Prostate gland (tissue), 2 donors: ENCODE data around the gene SMARCA2. TPM values are rescaled to one million over a fixed set of nuclear protein-coding genes. Genes with fewer than 3 reads are reported as not detected.

Source experiments
- DNase-seq: peaks from one replicate; pipeline ENCODE4 v3.0.0-alpha.2; 2019; ENCODE audit warnings: low spot score
- H3K27ac ChIP-seq, 2 donors: fragments of 200-600 bp; sonication (generic); 2 replicates each; pipeline ENCODE4 v1.5.1; 2017 to 2019
- H3K27me3 ChIP-seq: fragments of 200-600 bp; sonication (generic); replicated peaks from 2 replicates; pipeline ENCODE4 v1.5.1; 2019; ENCODE audit not compliant: insufficient read depth
- H3K36me3 ChIP-seq, 2 donors: fragments of 200-600 bp; sonication (generic); 1 replicate in 1 of 2; 2 replicates in 1 of 2; pipeline versions ENCODE4 v1.5.1 to v1.8.1; 2017 to 2019
- H3K4me1 ChIP-seq: fragments of 200-600 bp; sonication (generic); replicated peaks from 2 replicates; pipeline ENCODE4 v1.5.1; 2019
- H3K4me3 ChIP-seq, 2 donors: fragments of 200-600 bp; sonication (generic); 2 replicates each; pipeline ENCODE4 v1.5.1; 2017 to 2019
- H3K9me3 ChIP-seq: fragments of 200-600 bp; sonication (generic); 2 replicates; pipeline ENCODE4 v1.5.1; 2017
- POLR2A ChIP-seq: fragments of 450-650 bp; IDR thresholded peaks from one replicate; pipeline ENCODE4 v1.6.1; 2016; ENCODE audit warnings: antibody characterized with exemption, mild to moderate bottlenecking
- POLR2AphosphoS5 ChIP-seq: sonication (generic); formaldehyde crosslinking; IDR thresholded peaks from one replicate; pipeline ENCODE4 v1.6.1; 2017; ENCODE audit warnings: antibody characterized with exemption
- WGBS: methylation state at CpG from one replicate; pipeline ENCODE4 v1.1.5; 2018; 5-methylcytosine and 5-hydroxymethylcytosine counted together
- intact Hi-C: fragments of 100-400 bp; cut with DNase I; formaldehyde crosslinking; loops from one replicate; pipeline ENCODE4 v1.14.2; 2022
- total RNA-seq, 2 donors: library from RNA; depleted of rRNA; stranded (reverse); fragments of >200 nt; gene quantifications; one replicate each; pipeline ENCODE4 v1.1.0, GENCODE V29; 2016
- TF ChIP-seq, protein P1 (sequence below), 4 experiments: fragments of 200-600 bp in 2 of 4; fragments of 450-650 bp in 2 of 4; sonication (generic) in 2 of 4; IDR thresholded peaks; 1 replicate in 3 of 4; 2 replicates in 1 of 4; pipeline ENCODE4 v1.5.1; 2016 to 2019; ENCODE audit warnings: antibody characterized with exemption in 4 of 4, mild to moderate bottlenecking in 2 of 4, moderate library complexity in 2 of 4

SMARCA2 gene
- total RNA-seq, 2 donors from 2014 or later, result 125 to 175 TPM

GRCh38 chr9:2217540-2217939 is 202.4 kb downstream of the SMARCA2 start:
- DNase-seq, result no peak
- intact Hi-C loops, result no loop called here
- no peaks in the 10 kb centered on the region for H3K9me3 ChIP-seq
- no peak overlapping the region for H3K4me3 ChIP-seq
- TF ChIP-seq POLR2AphosphoS5 (no peak), POLR2A (no peak)
- TF ChIP-seq, protein P1, sequence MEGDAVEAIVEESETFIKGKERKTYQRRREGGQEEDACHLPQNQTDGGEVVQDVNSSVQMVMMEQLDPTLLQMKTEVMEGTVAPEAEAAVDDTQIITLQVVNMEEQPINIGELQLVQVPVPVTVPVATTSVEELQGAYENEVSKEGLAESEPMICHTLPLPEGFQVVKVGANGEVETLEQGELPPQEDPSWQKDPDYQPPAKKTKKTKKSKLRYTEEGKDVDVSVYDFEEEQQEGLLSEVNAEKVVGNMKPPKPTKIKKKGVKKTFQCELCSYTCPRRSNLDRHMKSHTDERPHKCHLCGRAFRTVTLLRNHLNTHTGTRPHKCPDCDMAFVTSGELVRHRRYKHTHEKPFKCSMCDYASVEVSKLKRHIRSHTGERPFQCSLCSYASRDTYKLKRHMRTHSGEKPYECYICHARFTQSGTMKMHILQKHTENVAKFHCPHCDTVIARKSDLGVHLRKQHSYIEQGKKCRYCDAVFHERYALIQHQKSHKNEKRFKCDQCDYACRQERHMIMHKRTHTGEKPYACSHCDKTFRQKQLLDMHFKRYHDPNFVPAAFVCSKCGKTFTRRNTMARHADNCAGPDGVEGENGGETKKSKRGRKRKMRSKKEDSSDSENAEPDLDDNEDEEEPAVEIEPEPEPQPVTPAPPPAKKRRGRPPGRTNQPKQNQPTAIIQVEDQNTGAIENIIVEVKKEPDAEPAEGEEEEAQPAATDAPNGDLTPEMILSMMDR (IDR thresholded peaks at IDR 0.05), result no peak
- no peaks in the 10 kb centered on the region for H3K27me3 ChIP-seq
- H3K36me3 ChIP-seq, result no peaks in the 10 kb centered on the region
- H3K4me1 ChIP-seq, result no peaks in the 10 kb centered on the region
- no peak overlapping the region for H3K27ac ChIP-seq
- WGBS, result 61% methylated on average over 3 of the region's 3 CpGs

DNA sequence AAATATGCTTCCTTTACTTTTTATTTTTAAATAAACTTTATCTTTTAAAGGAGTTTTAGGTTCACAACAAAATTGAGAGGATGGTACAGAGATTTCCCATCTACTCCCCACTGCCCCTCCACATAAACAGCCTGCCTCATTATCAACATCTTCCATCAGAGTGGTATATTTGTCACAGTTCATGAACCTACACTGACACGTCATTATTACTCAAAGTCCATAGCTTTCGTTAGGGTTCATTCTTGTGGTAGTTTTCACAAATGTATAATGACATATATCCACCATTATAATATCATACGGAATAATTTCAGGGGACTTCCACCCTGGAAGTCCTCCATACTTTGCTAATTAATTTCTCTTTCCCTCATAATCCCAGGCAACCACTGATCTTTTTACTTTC is 204.9 kb downstream of the SMARCA2 start:
- TF ChIP-seq POLR2A (no peak), POLR2AphosphoS5 (no peak)
- TF ChIP-seq, protein P1 (IDR thresholded peaks at IDR 0.05), result no peak
- H3K27me3 ChIP-seq, result no peaks in the 10 kb centered on the region
- no peak overlapping the region for H3K27ac ChIP-seq
- DNase-seq, result no peak
- intact Hi-C loops, result no loop called here
- 92% methylated on average over 3 of the region's 3 CpGs for WGBS
- H3K4me1 ChIP-seq, result no peaks in the 10 kb centered on the region
- H3K4me3 ChIP-seq, result no peak overlapping the region
- no peaks in the 10 kb centered on the region for H3K9me3 ChIP-seq
- no peaks in the 10 kb centered on the region for H3K36me3 ChIP-seq

DNA sequence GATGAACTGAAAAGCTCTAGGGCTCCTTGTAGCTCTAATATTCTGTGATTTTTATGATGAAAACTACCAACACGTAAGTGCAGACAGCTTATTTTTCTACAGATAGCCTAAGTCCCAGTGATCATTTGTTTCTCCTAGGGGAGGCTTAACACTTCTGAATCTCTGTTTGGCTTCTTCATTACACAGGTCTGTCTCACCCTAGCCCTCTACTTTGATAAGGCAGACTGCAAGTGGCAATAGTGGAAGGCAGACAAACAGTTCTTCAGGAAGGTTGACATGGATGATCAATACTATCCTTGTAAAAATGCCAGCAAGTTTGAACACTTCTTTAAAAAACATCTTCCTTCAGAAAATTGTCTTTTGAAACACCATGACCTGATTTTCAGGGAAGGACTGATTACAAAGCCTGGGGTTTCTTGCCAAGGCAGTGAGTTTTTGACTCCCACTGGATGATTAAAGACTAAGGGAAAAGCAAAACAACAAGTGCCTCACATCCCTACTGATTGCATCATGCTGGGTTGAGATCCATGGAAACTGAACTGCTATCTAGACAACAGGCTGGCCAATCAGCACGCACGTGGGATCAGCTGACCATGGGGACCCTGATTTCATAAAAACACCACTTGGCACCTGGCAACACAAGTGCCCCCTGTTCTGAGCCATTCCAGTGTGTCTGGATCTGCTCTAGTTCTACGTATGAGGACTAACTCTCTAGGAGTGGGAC is 212.2 kb downstream of the SMARCA2 start:
- no peaks in the 10 kb centered on the region for H3K27me3 ChIP-seq
- H3K4me1 ChIP-seq, result no peaks in the 10 kb centered on the region
- WGBS, result 97% methylated on average over 4 of the region's 4 CpGs
- no peak for TF ChIP-seq POLR2A
- no peak for TF ChIP-seq POLR2AphosphoS5
- TF ChIP-seq, protein P1 (IDR thresholded peaks at IDR 0.05), result no peak
- H3K36me3 ChIP-seq, result no peaks in the 10 kb centered on the region
- H3K9me3 ChIP-seq, result no peaks in the 10 kb centered on the region
- H3K4me3 ChIP-seq, result no peak overlapping the region
- intact Hi-C loops, result no loop called here
- no peak for DNase-seq
- H3K27ac ChIP-seq, result no peak overlapping the region

- H3K27ac ChIP-seq, result no peak overlapping the region
- DNase-seq, result no peak
Observed at GRCh38 chr9:2228132-2228531, 213.0 kb downstream of the SMARCA2 start.

More at GRCh38 chr9:2228132-2228531, 213.0 kb downstream of the SMARCA2 start:
- WGBS, result 29% methylated on average over 2 of the region's 2 CpGs
- no peak for TF ChIP-seq POLR2A
- TF ChIP-seq, protein P1 (IDR thresholded peaks at IDR 0.05), result peak in 1 of 4 experiments; percentile 27
- TF ChIP-seq POLR2AphosphoS5, result no peak
- Histone ChIP-seq H3K4me1 (no peaks in the 10 kb centered on the region), H3K27me3 (no peaks in the 10 kb centered on the region), H3K9me3 (no peaks in the 10 kb centered on the region), H3K4me3 (no peak overlapping the region), H3K36me3 (no peaks in the 10 kb centered on the region)
- intact Hi-C loops, result no loop called here
